Measurements from ENCODE around the gene LILRA6. TPM values are rescaled to one million over a fixed set of nuclear protein-coding genes. Genes with fewer than 3 reads are reported as not detected.
"Not testable (repeated sequence)": the region's sequence is repeated elsewhere in the genome, so short reads cannot be mapped to it uniquely, and the experiment has no call there.

The LILRA6 gene
- total RNA-seq, 4 donors from 2014 or later, result 1.0 to 1.7 TPM; not detected in 2

DNA sequence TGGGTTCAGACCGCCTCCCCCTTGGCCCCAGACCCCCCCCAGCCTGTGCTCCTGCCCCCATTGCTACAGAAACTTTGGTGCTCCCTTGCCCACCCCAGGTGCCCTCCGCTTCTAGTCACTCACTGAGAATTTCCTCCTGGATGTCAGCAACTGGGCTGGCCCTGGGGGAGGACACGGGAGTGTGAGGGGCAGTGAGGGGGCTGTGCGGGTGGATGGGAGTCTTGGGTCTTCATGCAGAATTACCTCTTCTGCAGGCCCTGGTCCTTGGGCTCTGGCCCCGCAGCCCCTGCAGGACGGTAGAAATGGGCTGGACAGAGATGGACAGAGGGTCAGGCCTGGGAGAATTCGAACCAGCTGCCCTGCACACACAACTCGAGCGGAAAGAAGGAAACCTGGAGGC, 9.7 kb upstream of the LILRA6 start:
- Histone ChIP-seq H3K27me3 (no peaks in the 10 kb centered on the region), H3K4me1 (no peaks in the 10 kb centered on the region), H3K9me3 (no peaks in the 10 kb centered on the region), H3K36me3 (no peaks in the 10 kb centered on the region), H3K27ac (no peak overlapping the region), H3K4me3 (no peak overlapping the region)
- intact Hi-C loops (cut with DNase I; ENCODE audit: low total_unique reads), result no loop called here
- DNase-seq, result no peak
- TF ChIP-seq, protein P1, sequence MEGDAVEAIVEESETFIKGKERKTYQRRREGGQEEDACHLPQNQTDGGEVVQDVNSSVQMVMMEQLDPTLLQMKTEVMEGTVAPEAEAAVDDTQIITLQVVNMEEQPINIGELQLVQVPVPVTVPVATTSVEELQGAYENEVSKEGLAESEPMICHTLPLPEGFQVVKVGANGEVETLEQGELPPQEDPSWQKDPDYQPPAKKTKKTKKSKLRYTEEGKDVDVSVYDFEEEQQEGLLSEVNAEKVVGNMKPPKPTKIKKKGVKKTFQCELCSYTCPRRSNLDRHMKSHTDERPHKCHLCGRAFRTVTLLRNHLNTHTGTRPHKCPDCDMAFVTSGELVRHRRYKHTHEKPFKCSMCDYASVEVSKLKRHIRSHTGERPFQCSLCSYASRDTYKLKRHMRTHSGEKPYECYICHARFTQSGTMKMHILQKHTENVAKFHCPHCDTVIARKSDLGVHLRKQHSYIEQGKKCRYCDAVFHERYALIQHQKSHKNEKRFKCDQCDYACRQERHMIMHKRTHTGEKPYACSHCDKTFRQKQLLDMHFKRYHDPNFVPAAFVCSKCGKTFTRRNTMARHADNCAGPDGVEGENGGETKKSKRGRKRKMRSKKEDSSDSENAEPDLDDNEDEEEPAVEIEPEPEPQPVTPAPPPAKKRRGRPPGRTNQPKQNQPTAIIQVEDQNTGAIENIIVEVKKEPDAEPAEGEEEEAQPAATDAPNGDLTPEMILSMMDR (IDR thresholded peaks at IDR 0.05), result no peak
- TF ChIP-seq POLR2A (IDR thresholded peaks at IDR 0.05), result no peak

DNA sequence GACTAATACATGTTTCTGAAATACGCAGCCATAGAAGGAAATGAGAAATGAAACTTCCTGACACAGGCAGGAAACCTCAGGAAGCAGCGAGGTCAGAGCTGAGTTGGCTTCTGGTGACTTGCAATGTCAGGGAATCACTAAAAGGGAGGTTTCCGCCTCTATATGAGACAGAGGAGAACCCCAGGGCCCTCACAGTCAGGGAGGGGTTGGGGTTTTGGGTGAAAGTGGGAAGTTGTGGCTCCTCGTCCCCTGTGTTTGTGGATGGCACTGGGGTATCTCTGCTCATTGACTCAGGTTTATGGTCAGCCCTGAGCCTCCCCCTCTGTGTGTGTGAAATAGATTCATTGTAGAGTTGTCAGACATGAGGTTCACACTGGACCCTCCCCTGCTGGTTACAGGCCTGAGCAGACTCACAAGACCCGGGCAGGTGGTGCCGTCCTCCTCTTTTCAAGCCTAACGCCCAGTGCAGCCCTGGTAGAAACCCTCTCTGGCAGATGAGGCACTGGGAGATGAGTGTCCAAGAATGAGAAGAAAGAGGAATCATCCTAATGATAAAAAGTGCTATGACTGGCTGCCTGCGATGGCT, 5.5 kb upstream of the LILRA6 start:
- no peaks in the 10 kb centered on the region for H3K27me3 ChIP-seq
- no peaks in the 10 kb centered on the region for H3K4me1 ChIP-seq
- intact Hi-C loops (cut with DNase I; ENCODE audit: low total_unique reads), result no loop called here
- no peak overlapping the region for H3K4me3 ChIP-seq
- no peak overlapping the region for H3K27ac ChIP-seq
- no peak for DNase-seq
- TF ChIP-seq, protein P1 (IDR thresholded peaks at IDR 0.05), result no peak
- no peak for TF ChIP-seq POLR2A (IDR thresholded peaks at IDR 0.05)
- no peaks in the 10 kb centered on the region for H3K36me3 ChIP-seq
- no peaks in the 10 kb centered on the region for H3K9me3 ChIP-seq

DNA sequence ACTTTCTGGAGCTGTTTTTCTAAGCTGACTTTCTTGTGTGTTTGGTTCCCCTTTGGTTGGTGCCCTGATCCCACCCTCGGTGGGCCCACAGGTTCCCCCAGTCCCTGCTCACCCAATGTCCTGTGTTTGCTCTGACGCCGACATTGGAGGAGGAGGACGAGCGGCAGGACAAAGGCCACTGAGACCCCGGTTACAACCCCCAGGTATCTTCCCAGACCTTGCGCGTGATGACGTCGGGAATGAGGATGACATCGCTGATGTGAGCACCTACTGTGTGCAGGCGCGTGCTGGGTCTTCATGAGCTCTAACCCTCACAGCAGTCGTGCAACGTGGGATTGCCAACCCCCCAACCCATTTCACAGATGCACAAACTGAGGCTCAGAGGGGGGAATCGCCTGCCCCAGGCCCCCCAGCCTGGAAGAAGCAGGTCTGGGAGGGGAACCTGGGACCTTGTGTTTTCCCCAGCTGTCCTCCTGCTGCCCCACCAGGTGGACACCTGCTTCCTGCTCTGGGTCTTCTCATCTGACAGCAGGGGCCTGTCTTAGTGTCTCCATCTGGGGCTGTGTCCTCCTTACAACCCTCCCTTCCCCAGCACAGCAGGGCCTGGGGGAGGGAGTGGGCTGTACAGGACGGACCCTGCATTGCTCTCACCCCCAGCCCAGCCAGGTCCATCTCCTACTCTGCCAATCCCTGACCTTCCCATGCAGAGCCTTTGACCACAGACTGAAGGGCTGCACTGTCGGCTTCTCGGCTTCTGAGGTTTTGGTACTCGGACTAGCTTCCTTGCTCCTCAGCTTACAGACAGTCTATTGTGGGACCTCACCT, 4.7 kb upstream of the LILRA6 start:
- no peaks in the 10 kb centered on the region for H3K9me3 ChIP-seq
- no peaks in the 10 kb centered on the region for H3K4me1 ChIP-seq
- no peak overlapping the region for H3K27ac ChIP-seq
- H3K27me3 ChIP-seq, result no peaks in the 10 kb centered on the region
- intact Hi-C loops (cut with DNase I; ENCODE audit: low total_unique reads), result no loop called here
- no peaks in the 10 kb centered on the region for H3K36me3 ChIP-seq
- no peak for DNase-seq
- no peak for TF ChIP-seq POLR2A (IDR thresholded peaks at IDR 0.05)
- TF ChIP-seq, protein P1 (IDR thresholded peaks at IDR 0.05), result no peak
- no peak overlapping the region for H3K4me3 ChIP-seq

DNA sequence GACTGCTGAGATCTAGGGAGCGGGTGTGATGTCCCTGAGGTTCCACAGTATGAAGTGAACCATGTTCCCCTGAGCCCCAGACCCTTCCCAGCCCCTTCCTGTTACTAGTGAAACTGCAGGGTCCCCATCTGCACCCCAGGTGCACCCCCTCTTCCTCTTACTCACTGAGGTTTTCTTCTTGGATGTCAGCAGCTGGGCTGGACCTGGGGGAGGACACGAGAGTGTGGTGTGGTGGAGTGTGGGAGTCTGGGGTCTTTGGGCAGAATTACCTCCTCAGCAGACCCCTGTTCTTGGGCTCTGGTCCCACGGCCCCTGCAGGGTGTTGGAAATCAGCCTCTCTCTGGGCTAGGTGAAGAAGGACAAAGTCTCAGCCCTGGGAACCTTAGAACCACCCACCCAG, 3.3 kb upstream of the LILRA6 start:
- no peaks in the 10 kb centered on the region for H3K4me1 ChIP-seq
- no peaks in the 10 kb centered on the region for H3K9me3 ChIP-seq
- no peaks in the 10 kb centered on the region for H3K36me3 ChIP-seq
- TF ChIP-seq, protein P1 (IDR thresholded peaks at IDR 0.05), result no peak
- no peak for TF ChIP-seq POLR2A (IDR thresholded peaks at IDR 0.05)
- intact Hi-C loops (cut with DNase I; ENCODE audit: low total_unique reads), result no loop called here
- H3K27ac ChIP-seq, result no peak overlapping the region
- DNase-seq, result no peak
- H3K27me3 ChIP-seq, result no peaks in the 10 kb centered on the region
- no peak overlapping the region for H3K4me3 ChIP-seq

DNA sequence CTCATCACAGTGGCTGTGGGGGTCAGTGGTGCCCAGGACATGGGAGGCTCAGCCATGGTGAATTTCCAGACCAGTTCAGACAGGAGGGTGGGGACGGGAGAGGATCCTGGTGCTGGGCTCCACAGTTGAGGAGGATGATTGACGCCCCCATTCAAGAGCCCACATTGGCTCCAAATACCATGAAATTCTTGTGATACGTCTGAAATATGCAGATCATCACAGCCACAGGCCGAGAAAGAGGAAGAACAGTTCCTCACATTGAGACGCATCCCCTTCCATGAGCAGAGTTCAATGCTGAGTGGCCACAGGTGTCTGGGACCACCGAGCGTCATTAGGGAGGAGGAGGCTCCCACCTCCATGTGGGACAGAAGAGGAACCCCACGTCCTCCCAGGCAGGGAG, 1.2 kb upstream of the LILRA6 start:
- H3K4me3 ChIP-seq; DNase-seq; H3K9me3 ChIP-seq; H3K4me1 ChIP-seq; H3K27me3 ChIP-seq; H3K27ac ChIP-seq; H3K36me3 ChIP-seq; intact Hi-C loops (cut with DNase I; ENCODE audit: low total_unique reads): not testable (repeated sequence)

DNA sequence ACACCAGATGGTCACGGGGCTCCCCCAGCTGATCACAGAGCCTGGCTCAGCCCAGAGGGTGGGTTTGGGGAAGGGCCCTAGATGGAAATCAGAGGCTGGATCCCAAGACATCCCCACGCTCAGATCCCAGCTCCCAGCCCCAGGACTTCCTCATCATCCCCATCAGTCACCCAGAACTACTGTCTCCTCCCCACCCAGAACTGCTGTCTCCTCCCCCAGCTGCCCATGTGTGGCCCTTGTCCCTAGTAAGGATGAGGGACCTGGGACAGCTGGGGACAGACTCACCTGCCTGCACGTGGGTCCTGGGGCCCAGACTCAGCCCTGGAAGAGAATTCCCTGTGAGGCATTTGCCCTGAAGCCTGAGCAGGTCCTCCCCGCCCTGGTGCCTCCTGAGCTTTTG, 356 bp downstream of the LILRA6 start:
- H3K9me3 ChIP-seq; DNase-seq; H3K4me1 ChIP-seq; H3K4me3 ChIP-seq; H3K36me3 ChIP-seq; intact Hi-C loops (cut with DNase I; ENCODE audit: low total_unique reads); H3K27ac ChIP-seq; H3K27me3 ChIP-seq: not testable (repeated sequence)

- H3K4me3 ChIP-seq; H3K9me3 ChIP-seq; H3K4me1 ChIP-seq; H3K36me3 ChIP-seq; intact Hi-C loops (cut with DNase I; ENCODE audit: low total_unique reads); DNase-seq; H3K27me3 ChIP-seq; H3K27ac ChIP-seq: not testable (repeated sequence)
Observed at GRCh38 chr19:54240372-54241336, 1.9 kb downstream of the LILRA6 start.
